IPS-20b (cell line): ENCODE measurements around the gene BCL10.

ENCODE experiments used
- H3K27ac ChIP-seq: one replicate; pipeline ENCODE4 v1.5.1; 2013; ENCODE audit warnings: low read length
- H3K27me3 ChIP-seq: 2 replicates; pipeline ENCODE4 v1.6.1; 2013; ENCODE audit warnings: mild to moderate bottlenecking, low read length, inconsistent platforms; ENCODE audit not compliant: insufficient read depth
- H3K36me3 ChIP-seq: 2 replicates; pipeline ENCODE4 v1.6.1; 2013; ENCODE audit warnings: low read depth, mild to moderate bottlenecking, inconsistent platforms, low read length, moderate library complexity; ENCODE audit not compliant: insufficient read depth
- H3K4me1 ChIP-seq: 2 replicates; pipeline ENCODE4 v1.6.1; 2013; ENCODE audit warnings: mild to moderate bottlenecking, control low read depth, inconsistent platforms, low read length, moderate library complexity; ENCODE audit not compliant: insufficient read depth
- H3K4me3 ChIP-seq: 2 replicates; pipeline ENCODE4 v1.5.1; 2013; ENCODE audit warnings: mild to moderate bottlenecking, low read length, inconsistent platforms
- H3K9ac ChIP-seq: 2 replicates; pipeline ENCODE4 v1.6.1; 2013; ENCODE audit warnings: low read depth, mild to moderate bottlenecking, inconsistent platforms, low read length, moderate library complexity
- H3K9me3 ChIP-seq: 2 replicates; pipeline ENCODE4 v1.6.1; 2013; ENCODE audit warnings: mild to moderate bottlenecking, low read depth, low read length, inconsistent platforms; ENCODE audit not compliant: insufficient read depth

BCL10 gene

DNA sequence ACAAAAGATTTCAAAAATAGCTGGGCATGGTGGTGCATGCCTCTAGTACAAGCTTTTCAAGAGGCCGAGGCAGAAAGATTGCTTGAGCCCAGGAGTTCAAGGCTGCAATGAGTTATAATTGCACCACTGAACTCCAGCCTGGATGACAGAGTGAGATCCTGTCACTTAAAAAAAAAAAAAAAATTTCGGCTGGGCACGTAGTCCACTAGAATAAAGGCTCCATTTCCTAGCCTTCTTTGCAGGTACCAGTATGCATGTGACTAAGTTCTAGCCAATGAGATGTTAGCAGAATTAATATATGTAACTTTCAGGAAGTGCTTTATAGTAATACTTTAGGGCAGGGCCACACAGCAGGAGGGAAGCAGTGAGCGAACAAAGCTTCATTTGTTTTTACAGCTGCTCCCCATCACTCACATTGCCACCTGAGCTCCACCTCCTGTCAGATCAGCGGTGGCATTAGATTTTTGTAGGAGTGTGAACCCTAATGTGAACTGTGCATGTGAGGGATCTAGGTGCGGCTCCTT, 46.8 kb downstream of the BCL10 start:
- no peak overlapping the region for H3K4me3 ChIP-seq

DNA sequence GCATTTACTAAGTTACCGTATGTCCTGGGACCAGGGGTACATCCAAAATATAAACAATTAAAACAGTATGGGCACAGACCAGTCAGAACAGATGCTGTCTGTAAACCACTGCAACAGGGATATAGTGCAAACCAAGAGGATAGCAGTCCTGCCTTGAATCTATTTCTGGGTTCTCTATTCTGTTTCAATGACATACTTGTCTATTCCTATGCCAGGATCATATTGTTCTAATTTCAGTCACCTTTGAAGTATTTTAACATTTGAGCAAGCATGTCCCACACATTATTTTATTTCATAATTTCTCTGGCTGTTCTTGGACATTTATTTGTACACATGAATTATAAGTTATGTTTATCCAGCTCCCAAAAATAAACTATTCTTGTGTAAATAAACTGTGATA, 47.5 kb downstream of the BCL10 start:
- no peaks in the 10 kb centered on the region for H3K27me3 ChIP-seq
- no peaks in the 10 kb centered on the region for H3K36me3 ChIP-seq
- no peak overlapping the region for H3K27ac ChIP-seq
- no peak overlapping the region for H3K4me3 ChIP-seq
- no peak overlapping the region for H3K9ac ChIP-seq
- H3K9me3 ChIP-seq, result no peaks in the 10 kb centered on the region
- peaks cover 20% of the 10 kb centered on the region for H3K4me1 ChIP-seq

More for the DNA sequence above, 46.8 kb downstream of the BCL10 start:
- H3K9me3 ChIP-seq, result no peaks in the 10 kb centered on the region
- no peak overlapping the region for H3K9ac ChIP-seq
- no peak overlapping the region for H3K27ac ChIP-seq
- peaks cover 16% of the 10 kb centered on the region for H3K4me1 ChIP-seq
- H3K27me3 ChIP-seq, result no peaks in the 10 kb centered on the region
- H3K36me3 ChIP-seq, result no peaks in the 10 kb centered on the region

DNA sequence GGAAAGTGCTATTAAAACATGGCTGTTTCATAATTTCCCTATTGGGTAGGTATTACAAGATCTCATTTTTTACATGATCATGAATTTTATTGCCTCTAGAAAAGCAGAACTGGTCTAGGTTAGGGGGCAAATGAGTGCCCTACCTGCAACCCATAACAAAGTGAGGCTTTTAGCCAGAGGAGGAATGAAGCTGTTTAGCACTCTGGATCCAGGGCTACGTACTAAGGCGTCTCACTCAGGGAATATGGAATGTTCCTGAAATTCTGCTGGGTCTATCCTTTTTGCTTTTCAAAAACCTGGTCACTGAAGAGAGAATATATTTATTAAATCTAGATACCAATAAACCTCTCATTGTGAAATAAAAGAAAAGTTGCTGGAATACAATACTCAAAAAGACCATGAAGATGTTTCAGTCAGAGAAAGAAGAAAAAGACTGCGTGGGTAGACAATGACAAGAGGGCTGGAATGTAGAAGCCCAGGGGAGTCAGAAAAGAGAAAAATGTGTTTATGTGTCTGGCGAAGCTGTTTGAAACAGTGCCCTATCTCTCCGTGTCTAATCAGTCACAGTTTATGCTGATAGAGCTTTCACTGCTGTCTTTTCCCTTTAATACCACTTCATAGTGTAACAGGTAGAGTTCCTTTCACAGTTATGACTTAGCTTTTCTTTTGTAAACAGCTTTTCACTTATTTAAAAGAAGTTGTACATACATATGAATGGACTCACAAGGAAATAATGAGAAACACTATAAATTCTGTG, 50.6 kb downstream of the BCL10 start:
- Histone ChIP-seq H3K4me1 (peaks cover 20% of the 10 kb centered on the region), H3K4me3 (peak overlapping the region; percentile 28), H3K9ac (no peak overlapping the region), H3K27me3 (no peaks in the 10 kb centered on the region), H3K9me3 (no peaks in the 10 kb centered on the region), H3K36me3 (no peaks in the 10 kb centered on the region), H3K27ac (no peak overlapping the region)

DNA sequence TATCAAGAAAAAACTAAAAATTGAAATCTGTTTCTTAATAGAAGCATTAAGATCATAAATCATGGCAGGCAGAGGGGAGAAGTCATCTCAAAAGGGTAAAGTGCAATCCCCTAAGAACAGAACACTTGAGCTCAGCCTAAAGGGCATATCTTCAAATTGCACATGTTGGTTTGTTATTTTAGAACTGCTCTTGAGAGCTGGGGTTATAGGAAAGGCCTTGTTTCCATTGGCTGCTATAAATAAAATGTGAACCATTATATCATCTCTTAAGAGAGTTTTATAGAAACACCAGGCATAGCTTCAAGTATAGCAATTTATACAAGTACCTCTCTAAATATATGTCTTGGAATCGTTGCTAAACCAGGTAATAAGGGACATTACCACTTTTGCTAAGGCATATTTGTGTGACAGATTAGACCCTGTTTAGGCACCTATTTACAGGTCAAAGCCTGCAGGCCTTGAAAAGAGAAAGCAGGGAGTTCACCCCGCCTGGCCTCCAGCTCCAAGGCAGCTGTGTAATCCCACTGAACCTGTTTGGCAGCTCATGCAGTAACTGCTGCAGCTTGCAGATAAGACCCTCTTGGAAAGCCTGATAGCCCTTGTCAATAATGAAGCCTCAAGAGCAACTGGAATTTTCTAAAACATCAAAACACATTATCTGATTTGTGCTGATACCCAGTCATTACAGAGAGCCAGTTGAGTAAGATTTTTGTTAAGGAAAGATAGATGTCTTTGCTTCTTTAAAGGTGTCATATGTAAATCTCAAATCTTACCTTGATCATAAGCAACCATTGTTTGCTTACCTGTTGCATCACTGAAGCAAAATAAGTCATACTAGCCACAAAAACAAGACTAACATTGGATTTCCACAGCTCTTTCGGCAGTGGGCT, 51.5 kb downstream of the BCL10 start:
- Histone ChIP-seq H3K27ac (no peak overlapping the region), H3K36me3 (no peaks in the 10 kb centered on the region), H3K27me3 (no peaks in the 10 kb centered on the region), H3K9me3 (no peaks in the 10 kb centered on the region), H3K4me1 (peaks cover 26% of the 10 kb centered on the region), H3K9ac (peak overlapping the region; percentile 30; the same call in 1 of the 2 replicates), H3K4me3 (peak overlapping the region; percentile 36)

DNA sequence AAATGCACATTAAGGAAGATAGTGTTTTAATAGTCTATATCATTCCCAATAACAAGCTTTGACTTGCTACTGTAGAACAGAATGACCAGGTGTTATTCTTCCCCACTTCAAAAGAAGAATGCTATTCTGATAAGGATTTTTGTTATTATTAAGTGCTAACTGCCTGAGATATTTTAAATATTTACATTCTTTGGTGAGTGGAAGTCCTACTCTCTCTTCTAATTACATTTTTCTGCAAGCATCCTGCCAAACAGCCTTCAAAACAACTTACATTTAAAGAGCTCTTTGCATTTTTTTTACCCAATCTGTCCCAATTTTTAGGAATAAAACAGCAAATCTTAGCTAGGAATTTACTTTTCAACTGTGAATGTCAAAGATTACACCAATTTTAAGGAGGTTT, 52.1 kb downstream of the BCL10 start:
- Histone ChIP-seq H3K27me3 (no peaks in the 10 kb centered on the region), H3K4me3 (no peak overlapping the region; the same call in 1 of the 2 replicates), H3K27ac (no peak overlapping the region), H3K9me3 (no peaks in the 10 kb centered on the region), H3K9ac (no peak overlapping the region), H3K36me3 (no peaks in the 10 kb centered on the region), H3K4me1 (peaks cover 28% of the 10 kb centered on the region)

DNA sequence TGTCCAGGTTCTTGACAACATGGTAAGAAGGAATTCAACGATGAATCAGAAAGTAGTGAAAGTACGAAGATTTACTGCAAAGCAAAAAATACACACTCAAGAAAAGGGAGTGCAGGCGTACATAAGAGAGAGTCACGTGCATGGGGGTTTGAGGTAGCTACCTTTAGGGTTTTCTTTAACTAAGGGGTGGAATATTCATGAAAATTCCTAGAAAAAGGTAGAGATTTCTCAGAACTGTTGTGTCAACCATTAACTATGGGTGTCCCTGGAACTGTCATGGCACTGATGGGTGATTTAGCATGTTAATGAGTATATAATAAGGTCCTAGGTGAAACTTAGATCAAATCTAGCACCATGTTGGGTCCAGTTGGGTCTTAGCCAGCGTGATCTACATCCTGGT, 53.1 kb downstream of the BCL10 start:
- H3K4me1 ChIP-seq, result peaks cover 28% of the 10 kb centered on the region

DNA sequence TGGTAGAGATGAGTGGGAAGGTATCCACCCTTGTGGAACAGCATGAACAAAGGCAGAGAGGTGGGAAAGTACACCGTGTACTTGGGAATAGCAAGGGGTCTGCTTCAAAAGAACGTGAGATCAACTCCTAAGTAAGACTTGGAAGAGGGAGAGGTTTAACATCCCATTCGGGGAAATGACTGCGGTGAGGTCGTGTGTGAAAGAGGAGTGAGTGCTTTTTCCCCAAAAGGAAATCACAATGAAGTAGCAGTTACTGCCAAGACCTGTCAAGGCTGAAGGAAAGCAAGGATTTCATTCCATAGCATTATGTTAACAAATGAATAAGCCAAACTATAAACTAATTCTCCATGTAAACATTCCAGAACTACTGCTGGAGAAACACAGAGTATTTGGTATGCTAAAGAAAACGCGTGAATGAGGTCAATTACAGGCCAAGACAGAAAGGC, 55.7 kb downstream of the BCL10 start:
- Histone ChIP-seq H3K27ac (no peak overlapping the region), H3K9me3 (no peaks in the 10 kb centered on the region), H3K4me1 (peaks cover 22% of the 10 kb centered on the region), H3K4me3 (no peak overlapping the region), H3K36me3 (no peaks in the 10 kb centered on the region), H3K27me3 (no peaks in the 10 kb centered on the region), H3K9ac (no peak overlapping the region)

More for the DNA sequence above, 53.1 kb downstream of the BCL10 start:
- Histone ChIP-seq H3K27ac (no peak overlapping the region), H3K36me3 (no peaks in the 10 kb centered on the region), H3K9ac (no peak overlapping the region), H3K9me3 (no peaks in the 10 kb centered on the region), H3K27me3 (no peaks in the 10 kb centered on the region), H3K4me3 (no peak overlapping the region)

DNA sequence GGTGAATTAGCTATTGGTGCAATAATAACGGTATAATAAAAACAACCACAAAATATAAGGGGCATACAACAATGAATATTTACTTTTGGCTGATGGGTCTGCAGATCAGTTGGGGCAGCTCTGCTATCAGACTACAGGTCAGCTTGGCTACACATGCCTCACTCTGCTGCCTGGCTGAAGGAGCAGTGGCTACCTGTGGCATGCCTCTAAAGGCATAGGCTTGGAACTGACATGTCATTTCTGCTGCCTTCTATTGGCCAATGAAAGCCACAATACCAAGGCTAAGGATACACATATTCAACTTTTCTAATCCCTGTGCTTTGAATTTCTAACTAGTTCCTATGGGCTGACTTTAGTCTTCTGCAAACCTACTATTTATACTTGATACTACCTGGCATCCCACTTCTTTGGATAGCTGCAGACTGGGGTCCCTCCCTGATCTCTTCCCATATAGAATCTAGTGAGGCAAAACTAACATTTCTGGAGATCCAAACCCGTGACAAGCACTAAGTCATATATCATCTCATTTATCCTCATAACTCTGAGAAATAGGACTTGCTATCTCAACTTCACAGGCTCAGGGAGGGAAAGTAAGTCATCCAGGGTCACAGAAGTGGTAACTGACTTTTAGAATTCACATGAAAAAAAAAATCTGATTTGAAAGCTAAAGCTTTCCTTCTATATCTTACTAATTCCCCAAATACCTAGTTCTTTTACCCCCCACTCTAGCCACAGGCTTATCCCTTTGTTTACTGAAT, 56.4 kb downstream of the BCL10 start:
- Histone ChIP-seq H3K4me3 (no peak overlapping the region), H3K4me1 (peaks cover 15% of the 10 kb centered on the region), H3K36me3 (no peaks in the 10 kb centered on the region), H3K9me3 (no peaks in the 10 kb centered on the region), H3K27me3 (no peaks in the 10 kb centered on the region), H3K27ac (no peak overlapping the region), H3K9ac (no peak overlapping the region)

DNA sequence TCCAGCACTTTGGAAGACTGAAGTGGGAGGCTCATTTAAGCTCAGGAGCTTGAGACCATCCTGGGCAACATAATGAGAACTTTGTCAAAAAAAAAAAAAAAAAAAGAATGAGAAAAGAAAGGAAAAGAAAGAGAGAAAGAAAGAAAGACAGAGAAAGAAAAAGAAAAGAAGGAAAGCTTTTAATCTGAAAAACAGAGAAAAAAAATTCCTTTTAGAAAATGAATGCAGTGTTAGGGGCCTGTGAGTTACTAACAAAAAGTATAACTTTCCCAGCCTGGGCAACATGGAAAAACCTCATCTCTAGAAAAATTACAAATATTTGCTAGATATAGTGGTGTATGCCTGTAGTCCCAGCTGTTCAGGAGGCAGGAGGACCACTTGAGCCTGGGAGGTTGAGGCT, 59.7 kb downstream of the BCL10 start:
- Histone ChIP-seq H3K9ac (no peak overlapping the region), H3K27ac (no peak overlapping the region), H3K4me1 (peaks cover 8% of the 10 kb centered on the region), H3K27me3 (no peaks in the 10 kb centered on the region), H3K9me3 (no peaks in the 10 kb centered on the region), H3K4me3 (no peak overlapping the region), H3K36me3 (no peaks in the 10 kb centered on the region)
